HepG2 (cell line): ENCODE results near the gene PTPN18.

Experiments
- HIVEP1 ChIP-seq: sonication (generic); formaldehyde crosslinking; IDR thresholded peaks from 2 replicates; pipeline ENCODE4 v1.4.0; 2020; ENCODE audit warnings: mild to moderate bottlenecking, missing genetic modification reagents
- TBL1XR1 ChIP-seq: fragments of 150-350 bp; IDR thresholded peaks from 2 replicates; pipeline ENCODE4 v1.6.1; 2014; ENCODE audit warnings: borderline replicate concordance, low read length; ENCODE audit not compliant: partially characterized antibody
- ZNF562 ChIP-seq: sonication (generic); formaldehyde crosslinking; IDR thresholded peaks from 2 replicates; pipeline ENCODE4 v1.8.0; 2022; ENCODE audit warnings: missing genetic modification reagents, borderline replicate concordance
- ZNF780A ChIP-seq: sonication (generic); formaldehyde crosslinking; IDR thresholded peaks from 2 replicates; pipeline ENCODE4 v1.8.0; 2022; ENCODE audit warnings: mild to moderate bottlenecking, missing genetic modification reagents, moderate library complexity
- TF ChIP-seq, protein P1 (sequence below): sonication (generic); formaldehyde crosslinking; IDR thresholded peaks from 2 replicates; pipeline ENCODE4 v1.5.0; 2020; ENCODE audit warnings: mild to moderate bottlenecking, missing genetic modification reagents, moderate library complexity

DNA sequence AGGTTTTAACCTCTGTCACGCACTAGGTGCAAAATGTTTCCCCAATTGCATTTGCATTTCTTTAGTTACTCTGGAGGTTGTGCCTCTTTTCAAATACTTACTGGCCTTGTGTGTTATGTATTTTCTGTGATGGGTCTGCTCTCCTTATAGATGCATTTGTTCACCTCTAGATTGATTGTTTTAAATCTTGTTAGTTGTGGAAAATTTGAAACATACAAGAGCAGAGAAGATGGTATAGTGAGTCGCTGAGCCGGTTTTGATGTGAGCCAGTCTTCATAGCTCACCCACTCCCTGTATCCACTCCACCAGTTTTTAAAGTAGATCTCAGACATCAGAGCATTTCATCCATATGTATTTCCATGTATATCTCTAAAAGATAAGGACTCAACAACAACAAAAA is 6.7 kb upstream of the PTPN18 start:
- TF ChIP-seq, protein P1, sequence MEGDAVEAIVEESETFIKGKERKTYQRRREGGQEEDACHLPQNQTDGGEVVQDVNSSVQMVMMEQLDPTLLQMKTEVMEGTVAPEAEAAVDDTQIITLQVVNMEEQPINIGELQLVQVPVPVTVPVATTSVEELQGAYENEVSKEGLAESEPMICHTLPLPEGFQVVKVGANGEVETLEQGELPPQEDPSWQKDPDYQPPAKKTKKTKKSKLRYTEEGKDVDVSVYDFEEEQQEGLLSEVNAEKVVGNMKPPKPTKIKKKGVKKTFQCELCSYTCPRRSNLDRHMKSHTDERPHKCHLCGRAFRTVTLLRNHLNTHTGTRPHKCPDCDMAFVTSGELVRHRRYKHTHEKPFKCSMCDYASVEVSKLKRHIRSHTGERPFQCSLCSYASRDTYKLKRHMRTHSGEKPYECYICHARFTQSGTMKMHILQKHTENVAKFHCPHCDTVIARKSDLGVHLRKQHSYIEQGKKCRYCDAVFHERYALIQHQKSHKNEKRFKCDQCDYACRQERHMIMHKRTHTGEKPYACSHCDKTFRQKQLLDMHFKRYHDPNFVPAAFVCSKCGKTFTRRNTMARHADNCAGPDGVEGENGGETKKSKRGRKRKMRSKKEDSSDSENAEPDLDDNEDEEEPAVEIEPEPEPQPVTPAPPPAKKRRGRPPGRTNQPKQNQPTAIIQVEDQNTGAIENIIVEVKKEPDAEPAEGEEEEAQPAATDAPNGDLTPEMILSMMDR: no peak
- no peak for TF ChIP-seq ZNF562 (CRISPR knock-in tag)
- TF ChIP-seq TBL1XR1: no peak
- no peak for TF ChIP-seq HIVEP1
- TF ChIP-seq ZNF780A (CRISPR knock-in tag): no peak
